RWPE2 (cell line): Measurements from ENCODE around the gene ZNF473.

Experiments
- ATAC-seq: fragments of 200-7000 bp; cut with Tn5 transposase; 3 replicates; pipeline ENCODE4 v1.9.1; 2021; ENCODE audit warnings: low read depth
- DNase-seq: peaks from one replicate; pipeline ENCODE4 v3.0.0-alpha.2; 2020; ENCODE audit warnings: low spot score
- H3K27ac ChIP-seq: fragments of 450-650 bp; 2 replicates; pipeline ENCODE4 v1.5.1; 2017; ENCODE audit warnings: mild to moderate bottlenecking; ENCODE audit not compliant: poor library complexity, severe bottlenecking
- H3K27me3 ChIP-seq: fragments of 250-450 bp; sonication (Bioruptor Pico); 2 replicates; pipeline ENCODE4 v1.5.1; 2021; ENCODE audit warnings: mild to moderate bottlenecking, moderate library complexity; ENCODE audit not compliant: insufficient read depth, poor library complexity, severe bottlenecking
- H3K36me3 ChIP-seq: fragments of 250-450 bp; sonication (Bioruptor Pico); 2 replicates; pipeline ENCODE4 v1.5.1; 2020; ENCODE audit warnings: low read depth, mild to moderate bottlenecking, moderate library complexity
- H3K4me1 ChIP-seq: fragments of 250-450 bp; sonication (Bioruptor Pico); 2 replicates; pipeline ENCODE4 v1.5.1; 2021; ENCODE audit warnings: mild to moderate bottlenecking, moderate library complexity; ENCODE audit not compliant: insufficient read depth, poor library complexity, severe bottlenecking
- H3K4me3 ChIP-seq: fragments of 250-450 bp; sonication (Bioruptor Pico); 2 replicates; pipeline ENCODE4 v1.5.1; 2021; ENCODE audit warnings: mild to moderate bottlenecking, moderate library complexity; ENCODE audit not compliant: severe bottlenecking
- H3K9me3 ChIP-seq: fragments of 250-450 bp; sonication (Bioruptor Pico); 2 replicates; pipeline ENCODE4 v1.5.1; 2021; ENCODE audit warnings: mild to moderate bottlenecking, moderate library complexity; ENCODE audit not compliant: severe bottlenecking
- CTCF ChIP-seq: fragments of 450-650 bp; IDR thresholded peaks from one replicate; pipeline ENCODE4 v1.5.1; 2017; ENCODE audit warnings: mild to moderate bottlenecking, moderate library complexity; ENCODE audit not compliant: poor library complexity, severe bottlenecking

The ZNF473 gene

DNA sequence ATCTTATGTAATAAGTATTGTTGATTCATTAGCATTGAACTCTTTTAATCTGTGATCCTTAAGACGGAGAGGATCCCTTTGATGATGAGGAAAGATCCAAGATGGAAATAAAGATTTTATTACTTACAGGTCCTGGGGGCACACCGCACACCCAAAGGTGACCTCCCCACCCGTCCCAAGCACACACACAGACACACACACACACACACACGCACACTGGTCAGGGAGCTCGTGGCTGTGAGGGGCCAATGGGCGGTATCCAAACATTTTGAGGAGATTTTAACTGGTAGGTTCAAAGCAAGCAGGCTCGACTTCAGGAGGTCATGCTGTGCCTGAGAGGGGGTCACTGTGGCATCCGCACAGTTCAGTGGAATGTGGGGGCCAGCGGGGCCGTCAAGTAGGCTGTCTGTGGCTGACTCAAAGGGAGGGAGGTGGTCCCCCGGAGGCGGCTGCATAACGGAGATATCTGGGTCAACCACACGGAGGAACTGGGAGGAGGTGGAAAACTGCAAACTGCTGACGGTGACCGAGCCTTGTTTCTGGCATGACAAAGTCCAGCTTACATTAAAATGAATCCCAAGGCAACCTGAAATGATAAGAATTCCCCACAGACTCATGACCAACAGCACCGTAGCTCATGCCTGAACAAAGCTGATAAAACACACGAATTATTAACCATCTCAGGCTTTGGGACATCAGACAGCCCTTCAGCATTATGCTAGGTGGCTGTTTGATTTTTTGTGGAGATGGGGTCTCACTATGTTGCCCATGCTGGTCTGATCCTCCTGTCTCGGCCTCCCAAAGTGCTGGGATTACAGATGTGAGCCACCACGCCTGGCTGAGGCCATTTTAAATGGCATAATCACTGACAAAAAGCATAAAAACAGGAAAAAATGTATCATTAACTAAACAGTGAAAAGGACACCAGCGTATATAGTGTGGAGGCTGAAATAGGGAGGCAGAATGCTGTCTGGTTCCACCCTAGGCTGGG is 43.9 kb upstream of the ZNF473 start:
- TF ChIP-seq CTCF = no peak
- H3K4me3 ChIP-seq = no peak overlapping the region
- ATAC-seq = no peak
- no peaks in the 10 kb centered on the region for H3K9me3 ChIP-seq
- H3K27me3 ChIP-seq = no peaks in the 10 kb centered on the region
- peaks cover 8% of the 10 kb centered on the region; the same call in 1 of the 2 replicates for H3K36me3 ChIP-seq
- H3K4me1 ChIP-seq = no peaks in the 10 kb centered on the region
- H3K27ac ChIP-seq = no peak overlapping the region
- no peak for DNase-seq

DNA sequence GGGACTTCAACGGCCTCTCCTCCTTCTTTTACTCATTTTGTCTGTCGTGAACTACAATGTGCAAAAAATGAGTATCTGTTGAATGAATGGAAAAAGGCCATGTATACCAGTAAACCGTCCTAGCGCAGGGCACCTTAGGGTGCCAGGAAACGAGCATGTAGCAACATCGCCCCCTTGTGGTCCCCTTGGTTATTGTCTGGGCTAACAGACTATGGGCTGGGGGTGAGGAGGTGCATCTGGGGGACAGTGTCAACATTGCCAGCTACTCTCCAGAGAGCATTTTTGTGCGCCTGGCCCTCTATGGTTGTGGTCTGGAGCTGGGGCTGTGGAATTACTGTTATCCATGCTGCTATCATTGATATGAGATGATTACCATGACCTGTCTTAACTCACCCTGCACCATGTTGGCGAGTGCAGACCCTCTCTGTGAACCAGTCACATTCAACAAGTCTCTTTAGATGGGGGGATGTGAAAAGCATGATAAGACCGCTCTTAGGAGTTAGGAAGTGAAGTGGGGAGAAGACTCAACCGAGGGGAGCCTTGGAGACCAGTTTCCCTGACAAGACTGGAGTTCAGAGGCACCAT is 42.1 kb upstream of the ZNF473 start:
- no peak overlapping the region for H3K27ac ChIP-seq
- no peaks in the 10 kb centered on the region for H3K27me3 ChIP-seq
- H3K4me1 ChIP-seq = no peaks in the 10 kb centered on the region
- H3K9me3 ChIP-seq = no peaks in the 10 kb centered on the region
- H3K4me3 ChIP-seq = no peak overlapping the region
- TF ChIP-seq CTCF = peak; percentile 72
- peaks cover 8% of the 10 kb centered on the region; the same call in 1 of the 2 replicates for H3K36me3 ChIP-seq
- no peak for ATAC-seq
- no peak for DNase-seq

- TF ChIP-seq CTCF = no peak
- ATAC-seq (no peak), DNase-seq (no peak)
- Histone ChIP-seq H3K36me3 (peaks cover 8% of the 10 kb centered on the region; the same call in 1 of the 2 replicates), H3K4me3 (no peak overlapping the region), H3K4me1 (no peaks in the 10 kb centered on the region), H3K27me3 (no peaks in the 10 kb centered on the region), H3K27ac (no peak overlapping the region), H3K9me3 (no peaks in the 10 kb centered on the region)
Observed at GRCh38 chr19:49984491-49984890, 41.3 kb upstream of the ZNF473 start.

DNA sequence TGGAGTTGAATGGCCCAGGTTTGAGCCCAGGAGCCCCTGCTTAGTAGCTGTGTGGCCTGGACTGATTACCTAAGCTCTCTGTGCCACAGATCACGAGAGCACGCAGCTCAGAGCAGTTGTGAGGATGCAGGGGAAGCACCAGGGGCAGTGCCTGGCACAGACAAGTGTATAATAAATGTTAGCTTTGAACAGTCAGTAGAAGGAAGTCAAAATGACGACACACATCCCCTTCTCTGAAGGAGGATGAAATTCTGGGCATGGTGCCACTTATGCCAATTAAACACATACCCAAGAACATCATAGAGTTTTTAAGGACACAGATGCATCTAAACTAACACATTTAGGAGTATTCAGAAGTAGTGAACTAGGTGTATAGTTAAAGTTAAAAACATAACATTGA is 39.9 kb upstream of the ZNF473 start:
- Histone ChIP-seq H3K4me1 (no peaks in the 10 kb centered on the region), H3K9me3 (no peaks in the 10 kb centered on the region), H3K4me3 (no peak overlapping the region), H3K36me3 (peaks cover 8% of the 10 kb centered on the region), H3K27me3 (no peaks in the 10 kb centered on the region), H3K27ac (no peak overlapping the region)
- no peak for TF ChIP-seq CTCF
- DNase-seq (no peak), ATAC-seq (no peak)
